Nucleus accumbens (tissue), 56 donors: ENCODE measurements around the gene S100A9.
A peak's percentile ranks its signal among the peaks of the same experiment; 100 is the strongest.

Experiments
- DNase-seq, 56 donors: peaks; one replicate each; lab custom pipeline; 2025; lab: John Stamatoyannopoulos, UW

S100A9 gene

DNA sequence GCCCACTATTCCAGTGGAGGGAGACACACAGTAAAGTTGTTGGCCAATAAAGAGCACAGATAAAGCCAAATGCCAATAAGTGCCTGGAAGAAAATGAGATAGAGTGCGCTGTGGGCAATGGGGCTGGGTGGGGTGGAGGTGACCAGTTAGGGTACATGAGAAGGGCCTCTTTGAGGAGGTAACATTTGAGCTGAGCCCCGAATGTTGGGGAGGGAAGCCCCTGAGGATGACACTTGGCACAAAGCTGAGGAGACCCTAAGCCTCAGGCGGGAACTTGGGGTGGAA is 979 bp downstream of the S100A9 start:
- DNase-seq = no peak

DNA sequence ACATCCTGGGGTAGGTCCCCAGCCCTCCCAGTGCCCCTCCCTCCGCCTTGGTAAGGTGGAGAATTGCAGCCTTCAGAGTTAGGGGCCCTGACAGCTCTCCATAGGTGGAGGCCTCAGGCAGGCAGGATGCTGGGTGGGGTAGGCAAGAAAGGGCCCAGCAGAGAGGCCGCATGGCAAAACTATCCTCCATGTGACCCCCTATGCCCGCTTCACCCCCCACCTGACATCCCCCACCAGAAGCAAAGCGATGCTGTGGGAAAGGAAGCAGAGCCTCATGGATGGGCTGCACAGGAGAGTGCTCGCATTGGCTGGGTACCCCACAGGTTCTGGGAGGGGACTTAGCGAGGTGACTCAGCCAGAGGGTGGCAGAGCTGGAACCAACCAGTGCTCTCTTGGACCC is 1.6 kb downstream of the S100A9 start:
- DNase-seq = no peak

DNA sequence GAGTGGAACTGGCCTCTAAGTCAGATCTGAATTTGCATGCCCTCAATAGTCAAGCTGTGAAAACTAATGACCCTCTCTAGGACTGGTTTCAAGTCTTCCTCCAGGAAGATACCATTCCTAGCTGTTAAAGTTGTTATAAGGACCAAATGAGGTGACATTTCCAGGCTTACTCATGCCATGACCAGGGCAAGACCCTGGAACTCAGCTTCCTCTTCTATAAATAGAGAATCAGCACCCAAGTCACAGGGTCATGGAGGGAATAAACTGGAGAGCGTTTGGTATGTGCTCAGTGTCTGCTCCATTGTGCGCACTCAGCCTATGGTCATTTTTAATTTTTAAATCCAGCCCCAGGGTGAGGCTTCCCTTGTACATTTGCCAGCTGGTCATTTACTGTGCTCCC is 2.5 kb downstream of the S100A9 start:
- DNase-seq = no peak

DNA sequence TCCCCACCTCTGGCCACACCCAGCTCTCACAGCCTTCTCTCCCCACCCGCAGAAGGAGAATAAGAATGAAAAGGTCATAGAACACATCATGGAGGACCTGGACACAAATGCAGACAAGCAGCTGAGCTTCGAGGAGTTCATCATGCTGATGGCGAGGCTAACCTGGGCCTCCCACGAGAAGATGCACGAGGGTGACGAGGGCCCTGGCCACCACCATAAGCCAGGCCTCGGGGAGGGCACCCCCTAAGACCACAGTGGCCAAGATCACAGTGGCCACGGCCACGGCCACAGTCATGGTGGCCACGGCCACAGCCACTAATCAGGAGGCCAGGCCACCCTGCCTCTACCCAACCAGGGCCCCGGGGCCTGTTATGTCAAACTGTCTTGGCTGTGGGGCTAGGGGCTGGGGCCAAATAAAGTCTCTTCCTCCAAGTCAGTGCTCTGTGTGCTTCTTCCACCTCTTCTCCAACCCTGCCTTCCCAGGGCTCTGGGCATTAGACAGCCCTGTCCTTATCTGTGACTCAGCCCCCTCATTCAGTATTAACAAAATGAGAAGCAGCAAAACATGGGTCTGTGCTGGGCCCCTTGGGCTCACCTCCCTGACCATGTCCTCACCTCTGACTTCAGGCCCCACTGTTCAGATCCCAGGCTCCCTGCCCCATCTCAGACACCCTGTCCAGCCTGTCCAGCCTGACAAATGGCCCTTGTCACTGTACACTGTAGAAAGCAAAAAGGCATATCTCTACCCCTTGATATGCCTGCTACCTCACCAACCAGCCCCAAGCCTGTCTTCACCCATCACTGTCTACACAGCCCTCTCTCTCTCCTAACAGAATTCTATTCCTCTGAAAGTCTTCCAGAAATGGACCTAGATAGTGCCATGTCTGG is 3.2 kb downstream of the S100A9 start:
- DNase-seq = no peak

DNA sequence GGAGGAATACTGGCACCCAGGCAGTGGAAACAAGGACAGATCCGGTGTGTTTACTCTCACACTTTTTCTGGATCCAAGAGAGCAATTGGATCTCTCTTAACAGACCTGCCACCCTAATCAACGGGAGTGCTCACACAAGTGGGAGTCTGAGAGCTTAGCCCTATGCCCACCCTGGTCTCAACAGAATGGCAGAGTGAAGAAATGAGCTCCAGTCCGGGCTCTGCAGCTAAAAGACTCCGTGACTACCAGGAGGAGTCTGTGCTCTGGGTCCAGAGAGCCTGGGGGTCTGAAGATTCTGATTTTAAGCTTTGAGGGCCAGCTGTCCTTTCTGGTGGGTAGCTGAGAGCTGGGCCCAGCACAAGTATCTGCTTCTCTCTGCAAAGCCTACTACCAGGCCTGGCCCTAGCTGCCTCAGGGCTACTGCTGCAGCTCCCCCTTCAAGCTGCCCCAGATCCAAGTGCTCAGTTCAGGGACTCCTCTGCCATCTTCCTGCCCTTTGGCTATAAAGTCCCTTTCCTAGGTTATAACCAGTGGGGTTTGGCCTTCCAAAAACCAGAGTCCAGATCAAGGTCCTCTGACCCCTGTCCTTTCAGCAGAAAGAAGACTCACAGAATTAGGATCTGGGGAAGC is 3.9 kb downstream of the S100A9 start:
- DNase-seq = no peak

DNA sequence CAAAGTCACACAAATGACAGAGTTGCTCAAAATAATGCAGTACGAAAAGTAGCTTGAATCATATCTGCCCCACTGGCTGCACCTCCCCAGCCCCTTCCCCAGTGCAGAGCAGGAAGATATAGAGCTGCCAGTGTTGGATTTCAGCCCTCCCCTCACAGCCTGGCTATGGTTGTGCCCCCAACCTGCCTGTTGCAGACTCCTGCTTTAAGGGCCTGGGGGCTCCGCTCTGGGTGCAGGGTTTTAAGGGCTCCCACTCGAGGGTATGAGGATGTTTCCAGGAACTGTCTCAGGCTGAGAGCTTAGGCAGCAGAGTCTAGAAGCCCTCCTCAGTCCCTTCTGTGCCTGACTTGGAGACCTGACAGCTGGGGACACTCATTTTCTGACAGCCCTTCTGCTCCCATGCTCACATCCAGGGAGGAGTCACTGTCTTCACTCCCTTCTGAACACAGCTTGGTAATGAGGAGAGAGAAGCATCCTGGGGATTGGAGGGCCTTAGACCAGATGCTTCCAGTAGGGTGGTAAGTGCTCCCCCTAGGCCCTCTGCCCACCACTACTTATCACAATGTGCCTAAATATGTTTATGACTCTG is 4.6 kb downstream of the S100A9 start:
- no peak for DNase-seq

DNA sequence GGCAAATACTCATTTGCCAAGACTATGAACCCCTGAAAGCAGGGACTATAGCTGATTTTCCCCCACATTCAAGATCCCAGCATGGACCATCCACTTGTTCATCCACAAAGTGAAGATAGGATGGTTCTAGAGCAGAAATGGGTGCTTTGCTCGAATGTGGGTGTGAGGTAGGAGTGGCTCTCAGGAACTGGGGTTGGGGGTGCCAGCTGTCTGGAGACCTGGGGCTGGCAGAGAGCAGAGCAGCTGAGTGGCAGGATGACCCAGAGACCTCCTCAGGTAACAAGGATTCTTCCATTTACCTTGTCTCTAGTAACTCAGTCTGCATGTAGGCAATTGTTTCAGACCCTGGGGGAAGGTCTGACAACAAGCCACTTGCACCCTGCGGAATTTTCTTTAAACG is 6.0 kb downstream of the S100A9 start:
- no peak for DNase-seq

DNA sequence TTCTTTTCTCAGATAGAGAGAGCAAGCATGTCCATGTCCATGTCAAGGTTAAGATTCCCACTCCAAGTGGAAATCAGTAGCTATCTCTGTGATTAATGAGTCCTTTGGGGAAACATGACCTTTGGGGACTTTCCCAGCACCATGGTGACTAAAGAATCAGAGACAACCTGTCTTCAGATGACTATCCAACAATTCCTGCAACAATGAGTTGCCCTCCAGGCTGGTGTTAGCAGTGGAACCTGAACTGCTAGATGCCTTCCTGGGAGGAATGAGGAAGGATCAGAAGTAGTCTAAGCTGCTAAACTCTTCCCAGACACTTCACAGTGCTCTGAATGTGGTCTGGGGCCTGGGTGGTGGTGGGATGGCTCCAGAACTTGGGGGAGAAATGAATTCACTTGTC is 6.5 kb downstream of the S100A9 start:
- no peak for DNase-seq

DNA sequence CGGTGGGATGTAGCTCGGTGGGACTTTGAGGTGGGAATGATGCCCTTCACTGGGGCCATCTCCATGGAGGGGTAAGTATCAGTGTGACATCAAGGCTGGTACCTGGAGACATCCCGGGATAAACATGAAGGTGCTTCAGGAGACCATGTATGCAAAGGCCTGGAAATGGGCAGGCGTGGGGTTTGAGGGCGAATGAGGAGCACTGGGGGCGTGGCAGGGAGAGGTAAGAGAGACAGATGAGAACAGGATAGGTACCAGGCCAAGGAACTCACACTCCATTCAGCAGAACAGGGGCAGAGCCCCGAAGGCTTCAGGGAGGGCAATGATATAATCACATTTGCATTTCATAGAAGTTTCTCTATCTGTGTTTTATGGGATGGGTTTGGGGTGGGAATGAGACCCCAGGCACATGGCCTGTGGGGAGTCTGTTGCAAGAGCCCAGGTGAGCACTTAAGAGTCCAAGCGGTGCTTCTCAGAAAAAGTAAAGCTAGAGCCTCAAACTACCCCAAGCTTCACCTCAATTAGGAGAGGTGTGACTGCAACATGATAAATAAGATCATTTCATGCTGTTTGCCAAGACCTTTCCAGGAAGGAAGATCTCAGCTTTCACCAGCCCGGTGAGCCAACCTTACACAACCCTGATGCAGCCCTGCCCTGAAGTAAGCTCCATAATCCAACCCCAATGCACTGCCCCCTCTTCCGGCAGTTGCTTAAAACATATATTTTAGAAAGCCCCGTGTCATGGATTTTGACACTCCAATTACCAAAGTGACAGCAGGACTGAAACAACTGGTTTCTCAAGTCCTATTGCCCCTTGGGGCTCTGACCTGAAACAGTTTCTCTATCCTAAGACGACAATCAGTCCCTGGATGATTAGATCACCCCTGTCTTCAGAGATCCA is 7.4 kb downstream of the S100A9 start:
- no peak for DNase-seq

DNA sequence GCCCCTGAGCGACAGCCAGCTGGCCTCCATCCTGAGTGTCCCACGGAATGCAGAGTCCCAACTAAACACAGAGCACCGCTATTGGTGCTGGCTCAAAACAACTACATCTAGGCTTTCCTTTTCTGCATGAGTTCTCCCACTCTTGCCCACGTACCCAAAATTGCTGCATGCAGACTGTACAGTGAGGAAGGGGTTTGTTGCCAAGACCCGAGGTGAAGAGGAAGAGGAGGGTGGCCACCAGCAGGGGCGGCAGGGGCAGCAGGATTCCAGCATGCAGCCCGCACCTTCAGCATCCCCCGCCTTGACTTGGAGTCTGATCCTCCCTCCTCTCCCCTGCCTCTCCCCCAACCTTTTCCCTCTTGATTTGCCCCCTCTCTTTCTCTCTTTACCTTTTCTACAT is 8.0 kb downstream of the S100A9 start:
- no peak for DNase-seq

DNA sequence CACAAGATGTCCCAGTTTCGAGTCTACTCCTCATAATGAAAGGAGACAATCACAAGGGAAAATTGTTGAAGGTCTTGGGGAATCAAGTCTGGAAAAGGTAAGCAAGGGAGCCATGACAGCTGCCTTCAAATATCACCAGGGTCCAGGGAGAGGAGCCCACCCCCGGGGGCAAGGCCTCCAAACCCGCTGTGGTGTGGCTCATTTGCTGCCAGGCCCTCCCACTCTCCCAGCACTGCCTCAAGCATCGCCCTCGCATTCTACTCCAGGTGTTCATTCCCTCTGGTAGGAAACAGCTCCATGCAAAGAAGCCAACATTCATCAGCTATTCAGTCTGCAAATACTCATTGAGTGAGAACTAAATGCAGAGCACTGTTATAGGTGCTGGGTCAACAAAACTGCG is 8.6 kb downstream of the S100A9 start:
- no peak for DNase-seq

DNA sequence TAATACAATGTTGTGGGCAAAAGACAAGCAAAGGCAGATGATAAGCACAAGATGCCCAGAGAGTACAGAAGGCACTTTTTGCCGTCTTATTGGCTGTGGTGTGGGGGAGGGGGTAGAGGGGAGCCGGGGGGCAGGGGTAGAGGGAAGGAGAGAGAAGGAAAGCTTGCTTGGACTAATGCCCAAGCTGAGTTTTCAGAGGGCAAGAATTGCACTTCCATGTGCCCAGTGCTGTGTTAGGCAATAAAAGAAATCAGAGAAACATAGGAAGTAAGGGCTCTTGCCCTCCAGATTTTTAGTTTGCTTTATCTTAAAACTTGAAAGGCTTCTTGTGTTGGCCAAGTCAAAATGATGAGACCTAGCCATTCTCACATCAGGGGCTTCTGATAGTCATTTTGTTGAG is 9.4 kb downstream of the S100A9 start:
- no peak for DNase-seq

DNA sequence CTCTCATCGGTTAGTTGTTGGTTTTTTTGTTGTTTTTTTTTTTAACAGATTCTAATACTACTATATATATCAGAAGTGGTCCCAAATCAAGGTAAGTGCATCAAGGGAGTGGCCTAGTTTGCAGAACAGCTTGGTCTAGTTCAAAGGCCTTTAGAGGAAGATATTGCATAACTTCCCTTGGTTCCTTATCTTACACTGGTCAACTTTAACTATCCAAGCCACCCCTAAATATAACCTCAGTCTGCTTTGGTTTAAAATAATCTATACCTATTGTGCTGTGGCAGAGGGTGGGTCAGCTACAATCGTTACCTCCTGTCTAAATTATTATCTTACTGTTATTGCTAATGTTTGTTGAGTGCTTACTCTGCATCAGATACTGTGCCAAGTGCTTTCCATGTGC is 10.8 kb downstream of the S100A9 start:
- no peak for DNase-seq

DNA sequence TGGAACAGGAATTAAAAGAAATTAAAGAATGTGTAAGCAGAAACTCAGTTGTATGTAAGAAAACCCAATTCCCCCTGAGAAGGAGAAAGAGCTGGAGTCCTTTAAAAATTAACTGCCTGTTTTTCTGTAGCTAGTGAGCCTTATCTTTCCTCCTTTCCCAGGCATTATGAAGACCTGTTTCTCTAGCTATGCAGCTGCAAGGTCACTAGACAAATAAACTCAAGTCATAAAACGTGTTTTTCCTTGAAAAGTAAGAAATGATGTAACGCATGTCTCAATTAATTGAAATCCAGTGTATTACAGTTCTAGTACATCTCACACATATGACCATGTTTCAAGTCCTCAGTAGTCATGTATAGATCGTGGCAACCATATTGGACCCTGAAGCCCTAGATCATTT is 12.5 kb downstream of the S100A9 start:
- DNase-seq = no peak

DNA sequence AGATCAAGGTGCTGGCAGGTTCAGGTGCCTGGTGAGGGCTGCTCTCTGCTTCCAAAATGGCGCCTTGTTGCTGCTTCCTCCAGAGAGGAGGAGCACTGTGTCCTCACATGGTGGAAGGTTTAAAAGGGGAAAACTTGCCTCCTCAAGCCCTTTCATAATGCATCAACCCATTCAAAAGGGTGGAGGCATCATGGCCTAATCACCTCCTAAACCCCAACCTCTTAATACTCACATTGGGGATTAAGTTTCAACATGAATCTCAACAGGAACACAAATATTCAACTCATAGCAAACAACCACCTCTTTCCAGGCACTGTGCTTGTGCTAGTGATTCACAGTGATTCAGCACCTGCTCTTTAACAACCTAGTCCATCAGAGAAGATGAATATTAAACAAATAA is 13.6 kb downstream of the S100A9 start:
- DNase-seq = no peak

DNA sequence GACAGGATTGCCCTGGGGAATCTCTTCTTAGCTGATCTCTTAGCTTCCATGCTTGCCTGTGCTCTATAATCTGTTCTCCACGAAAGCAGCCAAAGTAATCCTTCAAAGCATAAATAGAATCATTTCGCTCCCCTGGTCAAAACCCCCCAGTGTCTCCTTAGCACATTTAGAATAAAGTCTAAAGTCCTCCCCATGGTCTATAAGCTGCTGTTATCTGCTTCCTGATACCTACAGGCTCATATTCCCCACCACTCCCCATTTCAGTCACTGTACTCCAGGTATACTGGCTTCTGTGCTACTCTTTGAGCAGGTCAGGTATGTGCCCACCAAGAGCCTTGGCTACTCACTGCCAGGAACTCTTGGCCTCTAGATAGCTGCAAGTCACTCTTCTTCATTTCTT is 14.9 kb downstream of the S100A9 start:
- no peak for DNase-seq

DNA sequence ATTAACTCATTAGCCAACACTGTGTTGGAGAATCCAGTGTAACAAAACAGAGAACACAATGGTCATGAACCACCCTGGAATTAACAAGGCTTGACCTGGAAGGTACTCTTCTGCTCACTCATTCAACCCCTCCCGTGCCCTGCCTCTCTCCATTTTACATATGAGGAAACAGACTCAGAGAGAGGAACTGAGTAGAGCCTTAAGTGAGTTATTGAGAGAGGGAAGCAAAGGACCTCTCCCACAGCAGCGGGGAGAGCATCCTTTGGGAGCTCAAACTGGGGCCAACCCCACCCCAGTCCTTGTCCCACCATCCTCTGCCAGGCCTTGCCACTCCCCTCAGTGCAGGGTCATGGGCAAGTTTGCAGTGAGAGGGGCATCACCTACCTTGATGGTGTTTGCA is 16.4 kb downstream of the S100A9 start:
- no peak for DNase-seq

DNA sequence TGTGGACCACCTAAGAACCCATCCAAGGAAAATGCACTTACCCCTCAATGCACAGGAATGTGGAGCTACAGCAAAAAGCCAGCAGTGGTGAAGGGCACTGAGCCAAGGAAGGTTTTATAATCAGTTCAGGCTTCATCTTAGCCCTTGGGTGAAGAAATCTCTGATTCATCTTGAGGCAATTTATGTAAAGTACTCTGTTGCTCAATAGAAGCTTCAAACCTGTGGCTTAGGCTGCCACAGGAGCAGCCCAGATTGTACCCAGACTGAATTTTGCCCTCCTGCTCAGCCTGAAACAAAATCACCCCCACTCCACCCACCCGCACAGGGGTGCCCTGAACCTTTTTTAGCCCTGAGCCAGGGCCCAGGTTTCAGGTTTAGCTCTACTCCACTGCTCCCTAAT is 17.9 kb downstream of the S100A9 start, which contains the start of gene S100A12:
Gene S100A12, minus strand, starts transcription at position 111 of the 400 bp plus-strand sequence. CDS start 1,029 bp downstream, outside the sequence.
- DNase-seq = no peak

DNA sequence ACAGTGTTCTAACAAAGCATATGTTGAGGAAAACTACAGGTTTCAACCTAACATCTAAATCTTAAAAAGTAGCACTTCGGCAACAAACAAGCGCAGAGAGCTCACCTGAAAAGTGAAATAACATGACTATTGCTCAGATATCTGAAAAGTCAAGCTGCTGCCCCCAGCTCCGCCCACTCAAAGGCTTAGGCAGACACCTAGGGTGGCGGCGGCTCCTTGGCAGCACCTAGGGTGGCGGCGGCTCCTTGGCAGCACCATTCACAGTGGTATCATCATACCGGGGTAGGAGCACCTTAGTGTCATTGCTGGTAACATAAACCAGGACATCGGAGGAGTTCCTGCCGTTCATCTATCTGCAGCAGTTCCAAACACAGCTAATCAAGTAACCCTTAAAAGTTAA is 21.9 kb downstream of the S100A9 start:
- peak in 3 of 56 donors; percentile 9 to 10 (median 9) for DNase-seq

DNA sequence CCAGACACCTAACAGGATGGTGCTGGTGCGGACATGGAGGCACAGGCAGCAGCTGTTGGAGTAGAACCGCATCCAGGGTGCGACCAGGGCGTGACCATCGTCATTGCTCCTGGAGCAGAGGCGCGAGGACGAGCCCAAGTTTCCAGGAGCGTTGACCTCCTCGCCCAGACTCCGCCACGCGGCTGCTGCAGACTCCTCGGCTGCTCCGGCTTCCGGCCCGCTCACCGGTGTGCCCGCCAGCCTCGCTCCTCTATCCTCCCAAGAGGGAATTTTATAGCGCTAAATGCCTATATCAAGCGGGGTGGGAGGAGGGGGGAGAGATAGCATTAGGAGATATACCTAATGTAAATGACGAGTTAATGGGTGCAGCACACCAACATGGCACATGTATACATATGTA is 23.1 kb downstream of the S100A9 start:
- DNase-seq = no peak
